Activated T-helper 1 cell treated with Interleukin-2 at 50 U/mL for 16 hours (primary cell): ENCODE measurements around the gene ICA1.
"Not testable (repeated sequence)": the region's sequence is repeated elsewhere in the genome, so short reads cannot be mapped to it uniquely, and the experiment has no call there.

Experiments used
- DNase-seq: peaks from one replicate; pipeline ENCODE4 v3.0.0-alpha.2; 2020; ENCODE audit warnings: low read depth

ICA1 gene

GRCh38 chr7:8089036-8089780 lies 172.8 kb downstream of the ICA1 start:
- DNase-seq = no peak

GRCh38 chr7:8086239-8086638 lies 175.7 kb downstream of the ICA1 start:
- DNase-seq = no peak

GRCh38 chr7:8085420-8085819 lies 176.5 kb downstream of the ICA1 start:
- DNase-seq = no peak

GRCh38 chr7:8084836-8085235 lies 177.1 kb downstream of the ICA1 start:
- no peak for DNase-seq

- no peak for DNase-seq
Measured at GRCh38 chr7:8082762-8083161, 179.2 kb downstream of the ICA1 start.

GRCh38 chr7:8078418-8078817 lies 183.5 kb downstream of the ICA1 start:
- DNase-seq = no peak

GRCh38 chr7:8070451-8071180 lies 191.4 kb downstream of the ICA1 start:
- no peak for DNase-seq

GRCh38 chr7:8068892-8069686 lies 192.9 kb downstream of the ICA1 start:
- no peak for DNase-seq

DNA sequence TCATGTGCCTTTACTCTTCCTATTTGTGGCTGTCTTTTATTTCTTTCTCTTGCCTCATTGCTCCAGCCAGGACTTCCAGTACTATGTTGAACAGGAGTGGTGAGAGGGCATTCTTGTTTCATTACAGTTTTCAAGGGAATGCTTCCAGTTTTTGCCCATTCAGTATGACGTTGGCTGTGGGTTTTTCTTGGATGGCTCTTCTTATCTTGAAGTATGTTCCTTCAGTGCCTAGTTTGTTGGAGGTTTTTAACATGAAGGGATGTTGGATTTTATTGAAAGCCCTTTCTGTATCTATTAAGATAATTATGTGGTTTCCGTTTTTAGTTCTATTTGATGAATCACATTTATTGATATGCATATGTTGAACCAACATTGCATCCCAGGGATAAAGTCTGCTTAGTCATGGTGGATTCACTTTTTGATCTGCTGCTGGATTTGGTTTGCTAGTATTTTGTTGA lies 196.6 kb downstream of the ICA1 start:
- no peak for DNase-seq

GRCh38 chr7:8064828-8065227 lies 197.1 kb downstream of the ICA1 start:
- DNase-seq = no peak

GRCh38 chr7:8063706-8064297 lies 198.2 kb downstream of the ICA1 start:
- no peak for DNase-seq

- not testable (repeated sequence) for DNase-seq
Measured at GRCh38 chr7:8063300-8063699, 198.7 kb downstream of the ICA1 start.
